Adipocyte (in vitro differentiated cells): Measurements from ENCODE around the gene CAPN1.

ENCODE experiments used
- DNase-seq: peaks from one replicate; pipeline ENCODE4 v3.0.0-alpha.2; 2015; ENCODE audit warnings: low read depth
- H3K27me3 ChIP-seq: replicated peaks from 2 replicates; pipeline ENCODE4 v1.7.0; 2013; ENCODE audit warnings: mild to moderate bottlenecking, low read length, moderate library complexity; ENCODE audit not compliant: control insufficient read depth, insufficient read depth
- H3K36me3 ChIP-seq: 2 replicates; pipeline ENCODE4 v1.7.0; 2013; ENCODE audit warnings: low read length, mild to moderate bottlenecking, moderate library complexity; ENCODE audit not compliant: control insufficient read depth, insufficient read depth, severe bottlenecking
- H3K4me1 ChIP-seq: 2 replicates; pipeline ENCODE4 v1.7.0; 2013; ENCODE audit warnings: mild to moderate bottlenecking, low read length, moderate library complexity; ENCODE audit not compliant: control insufficient read depth, insufficient read depth
- H3K4me3 ChIP-seq: 2 replicates; pipeline ENCODE4 v1.7.0; 2013; ENCODE audit warnings: mild to moderate bottlenecking, low read length, moderate library complexity
- H3K9ac ChIP-seq: 2 replicates; pipeline ENCODE4 v1.7.0; 2013; ENCODE audit warnings: mild to moderate bottlenecking, low read length, moderate library complexity
- H3K9me3 ChIP-seq: 2 replicates; pipeline ENCODE4 v1.7.0; 2013; ENCODE audit warnings: mild to moderate bottlenecking, low read length, moderate library complexity; ENCODE audit not compliant: control insufficient read depth

CAPN1 gene

GRCh38 chr11:65183201-65183891, 1.6 kb downstream of the CAPN1 start:
- Histone ChIP-seq H3K4me3 (peak overlapping the region; percentile 95), H3K9ac (peak overlapping the region; percentile 97), H3K27me3 (no peaks in the 10 kb centered on the region), H3K36me3 (peaks cover 29% of the 10 kb centered on the region), H3K4me1 (peaks cover 12% of the 10 kb centered on the region), H3K9me3 (no peaks in the 10 kb centered on the region)
- DNase-seq = no peak

- H3K36me3 ChIP-seq = peaks cover 37% of the 10 kb centered on the region
- H3K4me1 ChIP-seq = peaks cover 12% of the 10 kb centered on the region
- H3K4me3 ChIP-seq = no peak overlapping the region
- DNase-seq = no peak
- H3K9me3 ChIP-seq = no peaks in the 10 kb centered on the region
- H3K9ac ChIP-seq = no peak overlapping the region
- no peaks in the 10 kb centered on the region for H3K27me3 ChIP-seq
These were observed 2.4 kb downstream of the CAPN1 start for GRCh38 chr11:65184146-65184545.

- Histone ChIP-seq H3K9ac (no peak overlapping the region), H3K36me3 (peaks cover 48% of the 10 kb centered on the region), H3K4me1 (peaks cover 12% of the 10 kb centered on the region)
These were observed 3.4 kb downstream of the CAPN1 start for GRCh38 chr11:65185171-65185570.

GRCh38 chr11:65185869-65186341, 4.2 kb downstream of the CAPN1 start:
- peaks cover 55% of the 10 kb centered on the region for H3K36me3 ChIP-seq

More at GRCh38 chr11:65185171-65185570, 3.4 kb downstream of the CAPN1 start:
- Histone ChIP-seq H3K27me3 (no peaks in the 10 kb centered on the region), H3K4me3 (no peak overlapping the region), H3K9me3 (no peaks in the 10 kb centered on the region)
- DNase-seq = no peak

GRCh38 chr11:65186701-65187100, 5.0 kb downstream of the CAPN1 start:
- Histone ChIP-seq H3K27me3 (no peaks in the 10 kb centered on the region), H3K4me1 (peaks cover 10% of the 10 kb centered on the region), H3K36me3 (peaks cover 62% of the 10 kb centered on the region), H3K4me3 (no peak overlapping the region), H3K9ac (no peak overlapping the region), H3K9me3 (no peaks in the 10 kb centered on the region)
- no peak for DNase-seq

More at GRCh38 chr11:65185869-65186341, 4.2 kb downstream of the CAPN1 start:
- H3K9me3 ChIP-seq = no peaks in the 10 kb centered on the region
- no peak overlapping the region for H3K9ac ChIP-seq
- no peak for DNase-seq
- H3K4me3 ChIP-seq = no peak overlapping the region
- H3K4me1 ChIP-seq = peaks cover 11% of the 10 kb centered on the region
- H3K27me3 ChIP-seq = no peaks in the 10 kb centered on the region

- Histone ChIP-seq H3K4me3 (no peak overlapping the region), H3K36me3 (peaks cover 67% of the 10 kb centered on the region), H3K4me1 (peaks cover 10% of the 10 kb centered on the region), H3K27me3 (no peaks in the 10 kb centered on the region), H3K9me3 (no peaks in the 10 kb centered on the region), H3K9ac (no peak overlapping the region)
- DNase-seq = no peak
These were observed 5.5 kb downstream of the CAPN1 start for GRCh38 chr11:65187146-65187675.

- Histone ChIP-seq H3K4me1 (peaks cover 3% of the 10 kb centered on the region), H3K36me3 (peaks cover 69% of the 10 kb centered on the region), H3K9me3 (no peaks in the 10 kb centered on the region), H3K27me3 (no peaks in the 10 kb centered on the region), H3K4me3 (no peak overlapping the region), H3K9ac (no peak overlapping the region)
- no peak for DNase-seq
These were observed 6.3 kb downstream of the CAPN1 start for GRCh38 chr11:65187971-65188461.

GRCh38 chr11:65188486-65188885, 6.8 kb downstream of the CAPN1 start:
- no peak for DNase-seq
- Histone ChIP-seq H3K9me3 (no peaks in the 10 kb centered on the region), H3K27me3 (no peaks in the 10 kb centered on the region), H3K4me1 (no peaks in the 10 kb centered on the region), H3K4me3 (no peak overlapping the region), H3K9ac (no peak overlapping the region), H3K36me3 (peaks cover 69% of the 10 kb centered on the region)

GRCh38 chr11:65189191-65189590, 7.5 kb downstream of the CAPN1 start:
- Histone ChIP-seq H3K4me1 (no peaks in the 10 kb centered on the region), H3K4me3 (no peak overlapping the region), H3K9ac (no peak overlapping the region), H3K36me3 (peaks cover 73% of the 10 kb centered on the region), H3K9me3 (no peaks in the 10 kb centered on the region), H3K27me3 (no peaks in the 10 kb centered on the region)
- DNase-seq = no peak

GRCh38 chr11:65194564-65194963, 12.8 kb downstream of the CAPN1 start:
- H3K9me3 ChIP-seq = no peaks in the 10 kb centered on the region
- no peaks in the 10 kb centered on the region for H3K4me1 ChIP-seq
- DNase-seq = no peak
- H3K4me3 ChIP-seq = no peak overlapping the region
- H3K27me3 ChIP-seq = no peaks in the 10 kb centered on the region
- H3K9ac ChIP-seq = no peak overlapping the region
- H3K36me3 ChIP-seq = peaks cover 66% of the 10 kb centered on the region

- Histone ChIP-seq H3K27me3 (no peaks in the 10 kb centered on the region), H3K36me3 (peaks cover 55% of the 10 kb centered on the region), H3K9me3 (no peaks in the 10 kb centered on the region), H3K9ac (no peak overlapping the region), H3K4me3 (no peak overlapping the region), H3K4me1 (no peaks in the 10 kb centered on the region)
- no peak for DNase-seq
These were observed 22.4 kb downstream of the CAPN1 start for GRCh38 chr11:65204143-65204542.
